CD8-positive, alpha-beta memory T cell (primary cell): ENCODE results near the gene HDLBP. TPM values are rescaled to one million over a fixed set of nuclear protein-coding genes. Genes with fewer than 3 reads are reported as not detected.

Experiments used
- CTCF ChIA-PET: fragments of 350-600 bp; sonication (Branson Sonifier 250); formaldehyde crosslinking; loops from one replicate; lab custom pipeline; 2021; ENCODE audit warnings: antibody characterized with exemption; lab: Charles Lee
- POLR2A ChIA-PET: fragments of 350-600 bp; sonication (Branson Sonifier 250); formaldehyde crosslinking; loops from one replicate; lab custom pipeline; 2021; ENCODE audit warnings: antibody characterized with exemption; lab: Charles Lee
- DNase-seq, 5 donors: peaks; one replicate each; pipeline versions ENCODE4 v3.0.0 to v3.0.0-alpha.2; 2020 to 2022; ENCODE audit warnings: mixed read lengths in 1 of 5
- H3K27ac ChIP-seq: one replicate; pipeline ENCODE4 v1.7.0; 2013; ENCODE audit warnings: low read depth, mild to moderate bottlenecking, low read length, moderate library complexity
- H3K27me3 ChIP-seq: 2 replicates; pipeline ENCODE4 v1.7.0; 2013; ENCODE audit warnings: low read length, mild to moderate bottlenecking; ENCODE audit not compliant: insufficient read depth, poor library complexity, severe bottlenecking
- H3K36me3 ChIP-seq: 2 replicates; pipeline ENCODE4 v1.7.0; 2013; ENCODE audit warnings: mild to moderate bottlenecking, low read length, moderate library complexity; ENCODE audit not compliant: insufficient read depth
- H3K4me1 ChIP-seq: 2 replicates; pipeline ENCODE4 v1.7.0; 2013; ENCODE audit warnings: mild to moderate bottlenecking, low read length, moderate library complexity; ENCODE audit not compliant: insufficient read depth
- H3K4me3 ChIP-seq: 2 replicates; pipeline ENCODE4 v1.7.0; 2013; ENCODE audit warnings: mild to moderate bottlenecking, low read length
- H3K9me3 ChIP-seq: 2 replicates; pipeline ENCODE4 v1.7.0; 2013; ENCODE audit warnings: mild to moderate bottlenecking, low read length
- H3K27ac Mint-ChIP-seq, 8 donors: one replicate each; pipeline ENCODE4 v1.8.0; 2020 to 2021; ENCODE audit warnings: mixed read lengths in 8 of 8, mild to moderate bottlenecking in 6 of 8, inconsistent platforms in 3 of 8, moderate library complexity in 3 of 8
- H3K27me3 Mint-ChIP-seq, 2 donors: one replicate each; pipeline ENCODE4 v1.8.0; 2020 to 2021; ENCODE audit warnings: mixed read lengths in 2 of 2, mild to moderate bottlenecking in 1 of 2, moderate library complexity in 1 of 2
- H3K36me3 Mint-ChIP-seq, 3 donors: one replicate each; pipeline ENCODE4 v1.8.0; 2020 to 2021; ENCODE audit warnings: mixed read lengths in 3 of 3, inconsistent platforms in 1 of 3, mild to moderate bottlenecking in 1 of 3
- H3K4me1 Mint-ChIP-seq, 3 donors: one replicate each; pipeline ENCODE4 v1.8.0; 2020 to 2021; ENCODE audit warnings: mixed read lengths in 3 of 3, inconsistent platforms in 1 of 3, mild to moderate bottlenecking in 1 of 3
- H3K4me3 Mint-ChIP-seq, 7 donors: one replicate each; pipeline ENCODE4 v1.8.0; 2020 to 2021; ENCODE audit warnings: mixed read lengths in 7 of 7, mild to moderate bottlenecking in 6 of 7, moderate library complexity in 4 of 7, inconsistent platforms in 2 of 7
- H3K9me3 Mint-ChIP-seq, 5 donors: one replicate each; pipeline ENCODE4 v1.8.0; 2020 to 2022; ENCODE audit warnings: mixed read lengths in 5 of 5, mild to moderate bottlenecking in 3 of 5, moderate library complexity in 2 of 5, inconsistent platforms in 1 of 5
- polyA plus RNA-seq: library from polyadenylated mRNA; unstranded; fragments of 300-500 nt; fragmentation: Illumina TruSeq; gene quantifications from one replicate; pipeline ENCODE4 v1.2.3, GENCODE V29; 2021
- total RNA-seq, 2 experiments: library from RNA; stranded (reverse); gene quantifications; one replicate each; pipeline ENCODE4 v1.2.3, GENCODE V29; 2021

Gene HDLBP
- total and polyA plus RNA-seq, 3 experiments from 2014 or later: 70.0 to 313 (median 307) TPM

DNA sequence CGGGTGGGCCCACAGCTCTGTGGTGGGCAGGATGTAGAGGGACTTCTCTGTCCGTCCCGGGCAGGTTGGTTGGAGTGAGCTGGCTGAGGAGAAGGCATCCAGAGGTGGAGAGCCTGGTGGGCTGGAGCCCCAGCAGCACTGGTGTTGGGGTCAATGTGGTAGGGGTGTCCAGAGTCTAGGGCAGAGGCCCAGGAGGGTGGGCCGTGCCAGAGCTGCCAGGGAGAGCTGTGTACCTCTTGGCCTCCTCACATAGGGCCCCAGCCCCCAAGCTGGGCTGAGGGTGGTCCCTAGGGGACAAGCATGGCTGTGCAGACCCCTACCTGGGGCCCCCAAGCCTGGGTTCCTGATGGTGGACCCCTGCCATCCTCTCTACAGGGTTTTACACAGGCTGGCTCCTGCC lies 111.0 kb downstream of the HDLBP start:
- no peaks in the 10 kb centered on the region for H3K4me1 Mint-ChIP-seq

GRCh38 chr2:241204010-241204384 lies 111.5 kb downstream of the HDLBP start:
- H3K27ac ChIP-seq: no peak overlapping the region
- H3K27ac Mint-ChIP-seq: no peak overlapping the region
- peaks cover 0 to 2% of the 10 kb centered on the region in 2 donors for H3K27me3 Mint-ChIP-seq
- DNase-seq: no peak
- H3K36me3 ChIP-seq: no peaks in the 10 kb centered on the region
- H3K4me3 ChIP-seq: no peak overlapping the region
- no peaks in the 10 kb centered on the region for H3K4me1 Mint-ChIP-seq
- H3K9me3 ChIP-seq: no peaks in the 10 kb centered on the region
- no peak overlapping the region for H3K4me3 Mint-ChIP-seq
- H3K4me1 ChIP-seq: no peaks in the 10 kb centered on the region
- H3K9me3 Mint-ChIP-seq: no peaks in the 10 kb centered on the region
- H3K27me3 ChIP-seq: no peaks in the 10 kb centered on the region
- ChIA-PET POLR2A (no interaction called here), CTCF (no interaction called here)
- no peaks in the 10 kb centered on the region for H3K36me3 Mint-ChIP-seq

More for the DNA sequence above, 111.0 kb downstream of the HDLBP start:
- ChIA-PET CTCF (no interaction called here), POLR2A (interaction anchor here (0.5 kb wide), 1 partner anchor 126 kb away, joined by 3 read pairs; no protein-coding TSS in a partner anchor)
- Mint-ChIP-seq H3K4me3 (no peak overlapping the region), H3K36me3 (no peaks in the 10 kb centered on the region), H3K27ac (no peak overlapping the region), H3K9me3 (no peaks in the 10 kb centered on the region), H3K27me3 (peaks cover 0 to 2% of the 10 kb centered on the region in 2 donors)
- H3K4me3 ChIP-seq: no peak overlapping the region
- no peak for DNase-seq
- H3K27me3 ChIP-seq: no peaks in the 10 kb centered on the region
- H3K4me1 ChIP-seq: no peaks in the 10 kb centered on the region
- H3K27ac ChIP-seq: no peak overlapping the region
- no peaks in the 10 kb centered on the region for H3K36me3 ChIP-seq
- H3K9me3 ChIP-seq: no peaks in the 10 kb centered on the region

GRCh38 chr2:241203218-241204009 lies 112.1 kb downstream of the HDLBP start:
- no peak overlapping the region for H3K4me3 ChIP-seq
- no peaks in the 10 kb centered on the region for H3K4me1 Mint-ChIP-seq
- H3K27me3 ChIP-seq: no peaks in the 10 kb centered on the region
- no peak overlapping the region for H3K4me3 Mint-ChIP-seq
- H3K36me3 Mint-ChIP-seq: no peaks in the 10 kb centered on the region
- no peak for DNase-seq
- no peaks in the 10 kb centered on the region for H3K9me3 Mint-ChIP-seq
- H3K9me3 ChIP-seq: no peaks in the 10 kb centered on the region
- POLR2A ChIA-PET: no interaction called here
- no peak overlapping the region for H3K27ac Mint-ChIP-seq
- H3K27me3 Mint-ChIP-seq: peaks cover 0 to 2% of the 10 kb centered on the region in 2 donors
- no peaks in the 10 kb centered on the region for H3K36me3 ChIP-seq
- H3K27ac ChIP-seq: no peak overlapping the region
- CTCF ChIA-PET: no interaction called here
- H3K4me1 ChIP-seq: no peaks in the 10 kb centered on the region

DNA sequence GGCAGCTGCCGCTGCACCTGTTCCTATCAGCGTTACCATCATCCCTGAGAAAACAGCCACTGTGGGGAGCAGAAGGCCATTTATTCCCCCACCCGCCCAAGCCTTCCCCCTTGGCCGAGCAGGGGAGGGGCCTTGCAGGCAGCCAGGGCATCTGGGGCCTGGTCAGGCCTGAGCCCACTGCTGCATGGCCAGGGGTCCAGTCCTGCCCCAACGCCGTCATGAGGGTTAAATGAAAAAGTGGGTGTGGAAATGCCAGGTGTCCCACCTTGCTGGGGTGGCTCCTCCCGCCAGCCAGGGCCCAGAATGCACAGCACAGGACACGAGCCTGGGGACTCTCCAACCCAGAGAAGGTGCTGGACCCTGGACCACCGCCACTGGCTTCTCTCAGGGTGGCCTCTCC lies 112.8 kb downstream of the HDLBP start:
- Mint-ChIP-seq H3K27me3 (peaks cover 0 to 1% of the 10 kb centered on the region in 2 donors), H3K4me1 (no peaks in the 10 kb centered on the region), H3K4me3 (no peak overlapping the region), H3K27ac (no peak overlapping the region), H3K9me3 (no peaks in the 10 kb centered on the region), H3K36me3 (no peaks in the 10 kb centered on the region)
- ChIA-PET CTCF (interaction anchor here (1.2 kb wide), 1 partner anchor 688 kb away, joined by 3 read pairs; no protein-coding TSS in a partner anchor), POLR2A (no interaction called here)
- H3K4me3 ChIP-seq: no peak overlapping the region
- no peaks in the 10 kb centered on the region for H3K4me1 ChIP-seq
- H3K36me3 ChIP-seq: no peaks in the 10 kb centered on the region
- H3K27me3 ChIP-seq: no peaks in the 10 kb centered on the region
- no peak overlapping the region for H3K27ac ChIP-seq
- no peaks in the 10 kb centered on the region for H3K9me3 ChIP-seq
- DNase-seq: no peak

DNA sequence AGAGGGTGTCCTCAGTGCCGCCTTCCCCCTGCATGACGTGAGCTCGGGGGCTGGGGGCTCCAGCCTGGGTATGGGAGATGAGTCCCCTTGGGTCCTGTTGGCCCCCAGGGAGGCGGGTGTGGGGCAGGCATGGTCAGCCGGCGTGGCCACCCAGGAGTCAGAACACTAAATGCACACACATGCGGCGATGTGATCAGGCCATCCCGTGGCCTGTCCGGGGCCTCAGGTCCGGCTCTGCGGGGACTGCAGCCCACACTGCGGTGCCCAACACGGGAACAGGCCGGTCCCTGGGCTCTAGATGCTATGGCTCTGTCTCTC lies 113.2 kb downstream of the HDLBP start:
- DNase-seq: no peak
- H3K9me3 Mint-ChIP-seq: no peaks in the 10 kb centered on the region
- POLR2A ChIA-PET: no interaction called here

GRCh38 chr2:241201445-241202267 lies 113.8 kb downstream of the HDLBP start:
- no peaks in the 10 kb centered on the region for H3K4me1 Mint-ChIP-seq
- CTCF ChIA-PET: interaction anchor here (1.2 kb wide), 1 partner anchor 687 kb away, joined by 3 read pairs; no protein-coding TSS in a partner anchor

More for the DNA sequence above, 113.2 kb downstream of the HDLBP start:
- H3K36me3 ChIP-seq: no peaks in the 10 kb centered on the region
- no peaks in the 10 kb centered on the region for H3K4me1 ChIP-seq
- Mint-ChIP-seq H3K27me3 (no peaks in the 10 kb centered on the region), H3K4me1 (no peaks in the 10 kb centered on the region), H3K27ac (no peak overlapping the region), H3K4me3 (no peak overlapping the region), H3K36me3 (no peaks in the 10 kb centered on the region)
- H3K9me3 ChIP-seq: no peaks in the 10 kb centered on the region
- H3K4me3 ChIP-seq: no peak overlapping the region
- CTCF ChIA-PET: interaction anchor here (1.2 kb wide), 1 partner anchor 688 kb away, joined by 3 read pairs; no protein-coding TSS in a partner anchor
- H3K27ac ChIP-seq: no peak overlapping the region
- no peaks in the 10 kb centered on the region for H3K27me3 ChIP-seq

GRCh38 chr2:241200822-241201395 lies 114.6 kb downstream of the HDLBP start:
- DNase-seq: no peak
- Mint-ChIP-seq H3K4me1 (no peaks in the 10 kb centered on the region), H3K27me3 (no peaks in the 10 kb centered on the region), H3K27ac (no peak overlapping the region), H3K9me3 (no peaks in the 10 kb centered on the region), H3K36me3 (no peaks in the 10 kb centered on the region), H3K4me3 (no peak overlapping the region)
- CTCF ChIA-PET: no interaction called here
- Histone ChIP-seq H3K36me3 (no peaks in the 10 kb centered on the region), H3K27me3 (no peaks in the 10 kb centered on the region), H3K9me3 (no peaks in the 10 kb centered on the region), H3K4me1 (no peaks in the 10 kb centered on the region), H3K27ac (no peak overlapping the region), H3K4me3 (no peak overlapping the region)
- POLR2A ChIA-PET: no interaction called here

More at GRCh38 chr2:241201445-241202267, 113.8 kb downstream of the HDLBP start:
- no peaks in the 10 kb centered on the region for H3K36me3 ChIP-seq
- no peaks in the 10 kb centered on the region for H3K4me1 ChIP-seq
- DNase-seq: no peak
- no peaks in the 10 kb centered on the region for H3K27me3 ChIP-seq
- H3K27me3 Mint-ChIP-seq: no peaks in the 10 kb centered on the region
- no peak overlapping the region for H3K4me3 Mint-ChIP-seq
- POLR2A ChIA-PET: no interaction called here
- no peak overlapping the region for H3K4me3 ChIP-seq
- no peaks in the 10 kb centered on the region for H3K9me3 Mint-ChIP-seq
- no peak overlapping the region for H3K27ac ChIP-seq
- H3K36me3 Mint-ChIP-seq: no peaks in the 10 kb centered on the region
- no peak overlapping the region for H3K27ac Mint-ChIP-seq
- no peaks in the 10 kb centered on the region for H3K9me3 ChIP-seq
